Left lung (tissue), 10 donors: Measurements from ENCODE around the gene PCDHGB1. TPM values are rescaled to one million over a fixed set of nuclear protein-coding genes. Genes with fewer than 3 reads are reported as not detected.
"Not testable (repeated sequence)": the region's sequence is repeated elsewhere in the genome, so short reads cannot be mapped to it uniquely, and the experiment has no call there.

Source experiments
- ATAC-seq: fragments of 200-7000 bp; cut with Tn5 transposase; one replicate; pipeline ENCODE4 v1.9.1; 2020; ENCODE audit warnings: moderate library complexity
- DNase-seq, 4 donors: peaks; one replicate each; pipeline ENCODE4 v3.0.0-alpha.2; 2013 to 2020
- H3K27ac ChIP-seq, 2 donors: fragments of 200-600 bp; sonication (generic) in 1 of 2; one replicate each; pipeline versions ENCODE4 v1.5.0 to v1.8.0; 2020 to 2021
- H3K27me3 ChIP-seq, 2 donors: fragments of 200-600 bp; sonication (generic) in 1 of 2; one replicate each; pipeline versions ENCODE4 v1.5.0 to v1.8.0; 2020 to 2021
- H3K36me3 ChIP-seq, 2 donors: fragments of 200-600 bp; sonication (generic) in 1 of 2; one replicate each; pipeline versions ENCODE4 v1.5.0 to v1.8.0; 2020 to 2021
- H3K4me1 ChIP-seq, 2 donors: fragments of 200-600 bp; one replicate each; pipeline ENCODE4 v1.8.0; 2021
- H3K4me3 ChIP-seq, 2 donors: fragments of 200-600 bp; sonication (generic) in 1 of 2; one replicate each; pipeline versions ENCODE4 v1.5.0 to v1.8.0; 2020 to 2021; ENCODE audit warnings: mild to moderate bottlenecking in 1 of 2
- H3K9me3 ChIP-seq, 2 donors: fragments of 200-600 bp; sonication (generic) in 1 of 2; one replicate each; pipeline versions ENCODE4 v1.5.0 to v1.8.0; 2020 to 2021
- CTCF ChIP-seq, 2 donors: fragments of 200-600 bp; sonication (generic) in 1 of 2; IDR thresholded peaks; one replicate each; pipeline versions ENCODE4 v1.5.0 to v1.8.0; 2021; ENCODE audit warnings: antibody characterized with exemption in 2 of 2
- intact Hi-C, 2 donors: fragments of 100-400 bp; cut with DNase I; formaldehyde crosslinking; loops; one replicate each; pipeline versions ENCODE4 v1.11.2 to v1.14.2; 2022
- polyA plus RNA-seq, 6 donors: library from polyadenylated mRNA; unstranded; fragments of 120-200 nt; gene quantifications; one replicate each; pipeline ENCODE4 v1.2.1, GENCODE V29; 2013; ENCODE audit not compliant: insufficient read length in 6 of 6
- total RNA-seq, 2 donors: library from RNA; stranded (reverse); fragmentation: NEBNext Ultra II Directional; extraction: Animal tissue kit (Norgen Biotek cat#: 25700); gene quantifications; one replicate each; pipeline ENCODE4 v1.2.1, GENCODE V29; 2021
- donor health status: DM: no; HTN: yes; CAD: no.
- donor health status: DM: no; HTN: no; CAD: no.

The PCDHGB1 gene
- total and polyA plus RNA-seq, 8 donors, result 1.4 to 2.3 (median 1.7) TPM

- TF ChIP-seq CTCF (IDR thresholded peaks at IDR 0.05), result no peak
- peaks cover 9 to 91% of the 10 kb centered on the region in 2 donors for H3K27me3 ChIP-seq
- no peak overlapping the region for H3K4me3 ChIP-seq
- H3K4me1 ChIP-seq, result no peaks in the 10 kb centered on the region
- H3K9me3 ChIP-seq, result peaks cover 3 to 90% of the 10 kb centered on the region in 2 donors
- no peak for DNase-seq
- ATAC-seq, result no peak
- H3K27ac ChIP-seq, result no peak overlapping the region
- intact Hi-C loops, result no loop called here
- H3K36me3 ChIP-seq, result no peaks in the 10 kb centered on the region
These were observed 24.7 kb downstream of the PCDHGB1 start for GRCh38 chr5:141374627-141375026.

- ATAC-seq, intact Hi-C loops: not testable (repeated sequence)
These were observed 25.7 kb downstream of the PCDHGB1 start for GRCh38 chr5:141375444-141376155.

GRCh38 chr5:141382469-141383294 lies 32.8 kb downstream of the PCDHGB1 start, which contains the start of gene PCDHGA7:
Gene PCDHGA7 (plus strand): TSS chr5:141382742. CDS start chr5:141382900, 158 bp downstream.
- Histone ChIP-seq H3K27me3 (peaks cover 14 to 86% of the 10 kb centered on the region in 2 donors), H3K4me1 (no peaks in the 10 kb centered on the region), H3K36me3 (no peaks in the 10 kb centered on the region), H3K4me3 (no peak within 1 kb of the TSS), H3K9me3 (peaks cover 0 to 91% of the 10 kb centered on the region in 2 donors), H3K27ac (no peak within 1 kb of the TSS)
- TF ChIP-seq CTCF (IDR thresholded peaks at IDR 0.05), result no peak
- no peak for ATAC-seq
- intact Hi-C loops, result no loop called here
- DNase-seq, result no peak

More at GRCh38 chr5:141375444-141376155, 25.7 kb downstream of the PCDHGB1 start:
- H3K4me3 ChIP-seq, DNase-seq, H3K36me3 ChIP-seq, H3K4me1 ChIP-seq, H3K27ac ChIP-seq: not testable (repeated sequence)
- Histone ChIP-seq H3K27me3 (peaks cover 5 to 88% of the 10 kb centered on the region in 2 donors), H3K9me3 (peaks cover 3 to 88% of the 10 kb centered on the region in 2 donors)

GRCh38 chr5:141383345-141383744 lies 33.4 kb downstream of the PCDHGB1 start:
- no peak for DNase-seq
- H3K27me3 ChIP-seq, result peaks cover 14 to 83% of the 10 kb centered on the region in 2 donors

More at GRCh38 chr5:141383345-141383744, 33.4 kb downstream of the PCDHGB1 start:
- Histone ChIP-seq H3K27ac (no peak overlapping the region), H3K4me1 (no peaks in the 10 kb centered on the region), H3K36me3 (no peaks in the 10 kb centered on the region), H3K4me3 (no peak overlapping the region), H3K9me3 (peaks cover 0 to 87% of the 10 kb centered on the region in 2 donors)
- no peak for TF ChIP-seq CTCF (IDR thresholded peaks at IDR 0.05)
- ATAC-seq, result no peak
- intact Hi-C loops, result no loop called here
